Bone marrow (tissue), 2 donors: Measurements from ENCODE around the gene SCN3A.

Experiments used
- DNase-seq, 2 donors: peaks; one replicate each; lab custom pipeline; 2025; lab: John Stamatoyannopoulos, UW

The SCN3A gene

DNA sequence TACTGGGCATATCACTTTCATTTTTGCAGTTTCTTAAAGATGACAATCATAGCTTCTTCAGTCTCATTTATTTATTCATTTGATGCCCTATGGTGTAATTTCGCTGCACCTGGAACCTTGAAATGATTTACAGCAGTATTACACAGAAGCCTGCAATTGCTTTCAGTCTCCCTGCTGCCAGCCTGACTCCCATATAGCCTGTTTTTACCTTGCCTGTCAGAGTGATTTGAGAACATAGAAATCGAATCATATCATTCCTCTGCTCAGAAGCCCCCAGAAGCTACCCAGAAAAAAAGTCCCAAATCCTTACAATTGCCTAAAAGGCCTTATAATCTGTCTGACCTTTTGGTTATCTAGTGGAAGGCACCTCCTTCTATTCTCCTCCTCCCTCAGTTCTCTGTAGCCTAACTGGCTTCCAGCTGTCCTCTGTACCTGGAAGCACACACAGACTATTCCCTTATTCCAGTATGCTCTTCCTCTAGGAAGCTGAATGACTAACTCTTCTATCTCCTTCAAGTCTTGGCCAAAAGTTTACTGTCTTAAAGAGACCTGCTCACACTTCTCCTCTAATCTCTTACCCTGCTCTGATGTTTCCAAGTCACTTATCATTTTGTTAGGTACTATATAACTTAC is 12.6 kb downstream of the SCN3A start:
- no peak for DNase-seq

DNA sequence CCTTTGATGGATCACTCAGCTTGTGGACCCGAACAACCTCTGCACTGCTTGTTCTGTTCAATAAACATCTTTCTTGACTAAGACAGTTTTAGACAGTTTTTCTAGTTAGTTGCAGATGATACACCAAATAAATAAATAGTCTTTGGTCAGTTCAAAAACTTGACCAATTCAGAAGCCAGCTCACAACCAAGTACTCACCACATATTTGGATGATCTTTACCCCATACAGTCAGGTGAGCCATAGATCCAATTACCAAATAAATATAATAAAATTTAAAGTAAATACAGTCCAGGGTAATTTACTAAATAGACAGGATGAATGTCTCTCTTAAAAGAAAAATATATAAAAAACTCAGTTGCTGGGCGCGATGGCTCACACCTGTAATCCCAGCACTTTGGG is 18.2 kb downstream of the SCN3A start:
- no peak for DNase-seq

DNA sequence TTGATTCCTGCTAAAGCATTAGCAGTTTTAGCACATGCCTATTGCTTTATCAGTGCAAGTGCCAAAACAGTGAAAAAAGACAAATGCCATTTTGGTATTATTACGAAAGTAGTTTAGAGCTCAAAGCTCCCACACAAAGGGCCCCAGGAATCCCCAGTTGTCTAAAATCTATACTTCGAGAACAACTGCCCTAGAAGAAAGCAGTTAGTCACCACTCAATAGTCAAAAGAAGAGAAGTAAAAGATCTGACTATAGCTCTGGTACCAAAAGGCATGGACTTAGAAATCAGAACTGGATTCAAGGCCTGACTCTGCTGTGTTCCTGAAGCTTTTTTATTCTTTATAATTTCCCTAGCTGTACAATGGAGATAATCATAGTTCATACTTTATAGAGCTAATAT is 21.8 kb downstream of the SCN3A start:
- no peak for DNase-seq

DNA sequence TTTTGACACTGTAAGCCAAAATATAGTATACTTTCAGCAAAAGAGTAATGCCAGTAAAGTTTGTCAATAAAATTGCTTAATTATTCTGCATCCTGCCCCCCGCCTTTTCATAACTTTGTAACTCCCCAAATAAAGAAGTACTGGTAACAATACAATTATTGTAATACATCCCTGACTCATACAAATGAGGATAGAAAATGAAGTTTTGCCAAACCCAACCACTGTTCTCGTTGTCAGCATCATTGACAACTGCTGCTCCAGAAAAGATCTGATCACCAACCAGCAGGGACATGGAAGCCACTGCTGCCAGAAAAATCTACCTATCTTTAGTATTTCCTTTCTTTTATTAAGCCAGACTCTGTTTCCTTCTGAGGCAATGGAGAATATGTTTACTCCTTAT is 27.1 kb downstream of the SCN3A start:
- DNase-seq = no peak

DNA sequence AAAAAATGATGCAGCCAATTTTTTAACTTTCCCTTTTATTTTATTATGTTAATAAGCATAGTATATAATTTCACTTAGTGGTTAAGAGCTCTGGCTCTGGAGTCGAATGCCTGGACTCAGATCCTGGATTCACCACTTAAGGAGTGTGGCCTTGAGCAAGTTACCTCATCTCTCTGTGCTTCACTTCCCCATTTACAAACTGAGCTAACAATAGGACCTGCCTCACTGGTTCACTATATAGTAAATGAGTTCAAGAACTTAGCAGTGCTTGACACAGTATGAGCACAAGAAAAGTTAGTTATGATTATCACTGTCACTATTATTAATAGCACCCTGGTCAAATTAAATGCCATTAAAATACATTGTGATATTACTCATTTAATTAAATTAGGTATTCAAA is 30.6 kb downstream of the SCN3A start:
- no peak for DNase-seq

DNA sequence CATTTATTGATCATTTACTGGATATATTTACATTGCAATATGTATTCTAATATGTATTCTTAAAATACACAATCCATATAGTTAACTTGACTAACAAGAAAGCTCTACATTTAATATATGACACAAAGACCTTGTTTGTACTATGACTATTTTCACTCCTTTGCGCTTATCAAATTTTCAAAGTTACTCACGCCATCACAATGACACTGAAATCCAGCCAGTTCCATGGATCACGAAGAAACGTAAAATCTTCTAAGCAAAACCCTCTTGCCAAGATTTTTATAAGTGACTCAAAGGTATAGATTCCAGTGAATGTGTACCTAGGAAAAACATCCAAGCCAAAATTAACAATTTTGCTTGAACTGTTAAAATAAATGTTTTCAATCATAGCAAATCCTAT is 39.6 kb downstream of the SCN3A start:
- DNase-seq = no peak

DNA sequence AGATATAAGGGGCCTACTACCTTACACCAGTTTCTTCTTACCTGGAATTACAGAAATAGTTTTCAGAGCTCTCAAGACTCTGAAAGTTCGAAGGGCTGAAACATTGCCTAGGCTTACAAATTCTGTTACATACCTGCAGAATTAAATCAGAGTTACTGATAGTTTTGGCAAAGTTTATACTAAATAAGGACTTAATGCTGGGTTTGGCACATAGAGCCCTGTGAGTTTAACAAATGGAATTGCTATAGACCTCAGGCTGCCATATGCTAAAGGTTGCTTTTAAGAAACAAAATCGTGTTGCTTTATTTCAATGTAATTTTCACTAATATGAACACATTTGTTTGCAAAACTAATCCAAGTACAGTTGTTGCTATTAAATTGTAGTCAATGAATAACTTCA is 40.1 kb downstream of the SCN3A start:
- DNase-seq = no peak

DNA sequence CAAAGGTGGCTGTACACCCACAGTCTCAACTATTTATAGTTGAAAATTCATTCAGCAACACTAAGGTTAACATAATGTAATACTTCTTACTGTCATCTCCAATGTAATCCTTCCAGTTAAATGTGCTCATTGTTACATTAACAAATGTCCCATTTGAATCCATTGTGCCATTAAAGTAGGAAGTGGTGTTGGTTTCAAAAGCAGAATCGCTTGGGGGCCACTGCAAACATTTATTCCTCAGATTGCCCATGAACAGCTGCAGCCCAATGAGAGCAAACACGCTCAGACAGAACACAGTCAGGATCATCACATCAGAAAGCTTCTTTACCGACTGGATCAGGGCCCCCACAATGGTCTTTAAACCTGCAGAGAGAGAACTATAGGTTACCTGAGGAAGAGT is 41.4 kb downstream of the SCN3A start:
- DNase-seq = no peak

DNA sequence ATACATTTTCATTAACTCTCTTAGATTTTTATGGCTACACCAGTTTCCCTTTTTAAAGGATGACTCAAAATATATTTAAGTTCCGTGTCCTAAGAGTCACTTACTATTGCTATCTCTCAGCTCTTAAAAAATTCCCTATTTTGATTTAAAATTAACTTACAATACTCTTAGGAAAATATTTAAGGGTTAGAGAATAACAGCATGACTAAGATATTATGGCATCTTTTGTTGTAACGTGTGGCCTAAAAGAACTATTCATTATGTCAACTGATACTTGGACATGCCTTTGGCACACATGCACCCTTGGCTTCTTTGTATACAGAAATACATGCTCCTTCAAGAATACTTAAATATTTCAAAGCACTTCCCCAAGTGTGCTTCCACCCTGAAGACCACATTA is 42.3 kb downstream of the SCN3A start:
- no peak for DNase-seq

DNA sequence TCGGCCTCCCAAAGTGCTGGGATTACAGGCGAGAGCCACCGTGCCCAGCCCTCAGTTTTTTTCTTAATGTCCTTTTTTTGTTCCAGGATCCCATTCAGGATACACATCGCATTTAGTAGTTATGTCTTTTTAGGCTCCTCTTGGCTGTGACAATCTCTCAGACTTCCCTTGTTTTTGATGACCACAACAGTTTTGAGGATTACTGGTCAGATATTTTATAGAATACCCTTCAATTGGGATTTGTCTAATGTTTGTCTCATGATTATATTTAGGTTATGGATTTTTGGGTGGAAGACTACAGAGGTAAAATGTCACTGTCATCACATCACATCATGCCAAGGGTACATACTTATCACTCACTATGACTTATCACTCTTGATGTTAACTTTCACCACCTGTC is 46.7 kb downstream of the SCN3A start:
- DNase-seq = no peak

DNA sequence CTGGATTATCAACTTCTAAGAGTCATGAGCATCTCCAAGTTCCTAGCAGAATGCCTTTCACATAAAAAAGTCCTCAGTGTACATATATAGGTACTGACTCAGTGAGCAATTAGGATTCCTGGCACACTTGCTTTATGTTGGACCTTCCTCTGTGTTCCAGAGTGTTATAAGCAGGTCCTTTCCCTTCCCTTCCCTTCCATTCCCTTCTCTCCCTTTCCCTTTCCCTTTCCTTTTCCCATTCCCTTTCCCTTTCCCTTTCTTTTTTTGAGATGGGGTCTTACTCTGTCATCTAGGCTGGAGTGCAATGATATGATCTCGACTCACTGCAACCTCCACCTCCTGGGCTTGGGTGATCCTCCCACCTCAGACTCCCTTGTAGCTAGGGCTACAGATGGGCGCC is 48.7 kb downstream of the SCN3A start:
- DNase-seq = no peak

DNA sequence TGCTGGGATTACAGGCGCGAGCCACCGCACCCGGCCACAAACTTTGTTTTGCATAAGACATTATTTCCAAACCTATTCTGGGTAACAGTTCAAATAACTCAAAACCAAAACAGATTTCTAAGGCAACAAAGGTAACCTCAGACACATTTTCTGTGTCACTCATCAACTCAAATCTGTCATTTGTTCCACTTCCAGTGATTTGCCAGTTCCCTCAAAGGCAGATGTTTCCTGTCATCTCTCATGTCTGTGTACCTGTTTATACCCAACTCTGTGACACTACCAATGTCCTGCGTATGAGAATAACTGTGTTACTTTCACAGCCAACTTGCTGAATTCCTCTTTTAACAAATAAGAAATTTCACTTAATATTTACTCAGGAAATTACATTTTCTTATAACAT is 54.4 kb downstream of the SCN3A start:
- DNase-seq = peak in 1 of 2 donors; percentile 87

DNA sequence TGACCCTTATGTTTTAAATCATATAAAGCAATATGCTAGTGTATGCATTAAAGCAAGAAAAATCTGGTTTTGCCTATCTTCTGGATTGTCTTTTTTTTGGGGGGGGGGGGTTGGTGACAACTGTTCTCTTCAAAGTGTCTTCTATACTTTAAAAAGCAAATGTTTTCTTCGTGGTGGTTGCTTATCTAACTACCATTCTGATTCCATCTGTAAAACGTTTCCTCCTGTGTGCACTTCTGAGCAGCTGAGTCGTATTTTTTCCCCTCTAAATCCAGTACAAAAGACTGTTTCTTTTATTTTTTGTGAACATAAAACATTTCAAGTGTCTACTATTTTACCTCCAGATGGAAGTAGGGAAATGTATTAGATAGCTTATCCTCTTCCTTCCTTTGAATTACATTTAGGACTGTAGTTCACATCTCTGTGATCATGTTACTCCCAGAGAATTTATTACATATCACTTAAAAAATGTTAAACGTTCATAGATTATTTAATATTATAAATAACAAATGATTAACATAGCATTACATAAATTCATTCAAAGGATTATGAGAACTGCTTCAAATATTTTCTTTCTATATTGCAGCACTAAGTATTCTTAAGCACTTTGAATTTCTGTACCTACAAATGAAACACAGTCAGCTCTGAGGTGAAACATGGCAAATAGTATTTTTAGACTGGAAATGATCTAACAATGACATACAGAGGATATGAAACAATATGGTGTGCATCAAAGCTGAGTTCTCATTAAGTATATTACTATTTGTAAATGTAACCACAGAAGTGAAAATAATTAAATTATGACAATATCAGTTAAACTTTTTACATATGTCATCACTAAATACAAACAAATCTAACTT is 56.4 kb downstream of the SCN3A start:
- peak in 1 of 2 donors; percentile 72 for DNase-seq

DNA sequence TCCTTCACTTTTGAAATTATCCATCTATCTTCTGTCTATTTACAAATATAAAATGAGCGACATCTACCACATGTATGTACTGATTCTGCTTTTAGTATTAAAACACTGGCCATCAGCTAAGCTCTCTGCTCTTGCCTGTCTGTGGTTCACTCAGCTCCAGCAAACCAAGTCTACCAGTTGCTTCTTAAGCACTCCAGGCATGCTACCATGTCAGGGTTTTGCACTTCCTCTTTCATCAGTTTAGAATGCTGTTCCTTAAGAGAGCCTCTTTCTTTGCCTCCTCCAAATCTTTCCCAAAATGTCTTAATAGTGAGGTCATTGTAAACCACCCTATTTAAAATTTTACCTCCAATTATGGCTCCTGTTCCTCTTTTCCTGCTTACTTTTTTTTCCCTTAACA is 59.5 kb downstream of the SCN3A start:
- peak in 1 of 2 donors; percentile 29 for DNase-seq

DNA sequence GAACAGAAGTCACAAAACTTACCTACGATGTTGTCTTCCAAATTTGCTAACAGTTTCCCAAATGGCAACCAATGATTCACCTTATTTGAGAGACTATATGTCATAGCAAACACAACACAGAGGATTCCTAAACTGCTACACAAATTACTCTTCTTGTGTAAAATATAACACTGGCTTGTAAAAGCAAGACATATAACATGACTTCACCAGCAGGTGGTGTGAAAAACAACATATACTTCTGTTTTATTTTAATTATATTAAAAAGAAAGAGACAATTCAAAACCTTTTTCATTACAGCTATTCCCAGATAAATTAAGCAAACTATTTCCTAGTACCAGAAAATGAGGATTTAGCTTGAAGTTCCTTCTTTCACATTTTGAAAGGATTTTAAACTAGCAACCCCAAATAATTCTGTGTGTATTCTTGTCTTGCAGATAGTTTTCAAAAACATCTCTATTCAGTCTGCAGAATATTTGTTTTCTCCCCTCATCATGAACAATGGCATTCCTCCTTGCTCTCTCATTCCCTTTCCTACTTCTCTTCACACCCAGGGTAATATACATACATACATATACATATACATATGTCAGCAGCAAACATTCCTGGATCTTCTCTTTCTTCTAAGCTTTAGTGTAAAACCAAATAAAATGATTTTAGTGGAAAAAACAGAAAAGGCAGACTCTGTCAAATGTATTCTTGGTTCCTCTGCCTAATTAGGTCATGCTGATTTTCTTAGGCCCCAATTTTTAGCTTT is 62.1 kb downstream of the SCN3A start:
- no peak for DNase-seq

DNA sequence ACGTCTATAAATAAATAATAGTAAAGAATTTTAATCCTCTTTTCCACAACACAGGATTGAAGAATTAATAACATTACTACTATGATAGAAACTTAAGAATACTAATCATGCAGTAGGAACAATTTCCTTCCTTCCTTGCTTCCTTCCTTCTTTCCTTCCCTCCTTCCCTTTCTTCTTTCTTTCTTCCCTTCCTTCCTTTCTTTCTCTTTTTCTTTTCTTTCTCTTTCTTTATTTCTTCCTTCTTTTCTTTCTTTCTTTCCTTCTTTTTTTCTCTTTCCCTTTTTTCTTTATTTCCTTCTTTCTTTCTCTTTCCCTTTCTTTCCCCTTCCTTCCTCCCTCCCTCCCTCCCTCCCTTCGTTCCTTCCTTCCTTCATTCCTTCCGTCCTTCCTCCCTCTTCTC is 77.6 kb downstream of the SCN3A start:
- no peak for DNase-seq

DNA sequence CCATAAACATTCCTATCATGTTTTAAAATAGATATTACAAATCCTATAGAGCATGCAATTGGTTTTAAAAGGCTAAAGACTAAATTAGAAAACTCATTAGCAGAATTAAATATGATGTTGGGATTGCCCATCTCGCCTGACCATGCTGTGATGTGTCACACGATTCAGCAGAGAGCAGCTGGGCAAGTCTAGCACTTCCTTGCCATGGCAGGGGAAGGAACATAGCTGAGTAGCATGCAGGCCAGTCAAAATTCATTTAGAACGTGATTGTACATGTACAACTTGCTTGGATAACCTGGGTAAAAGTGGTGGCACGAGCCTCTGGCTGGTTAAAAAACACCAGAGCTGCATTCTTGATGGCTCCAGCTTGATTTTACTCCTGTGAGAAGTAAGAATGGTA is 81.3 kb downstream of the SCN3A start:
- DNase-seq = no peak

DNA sequence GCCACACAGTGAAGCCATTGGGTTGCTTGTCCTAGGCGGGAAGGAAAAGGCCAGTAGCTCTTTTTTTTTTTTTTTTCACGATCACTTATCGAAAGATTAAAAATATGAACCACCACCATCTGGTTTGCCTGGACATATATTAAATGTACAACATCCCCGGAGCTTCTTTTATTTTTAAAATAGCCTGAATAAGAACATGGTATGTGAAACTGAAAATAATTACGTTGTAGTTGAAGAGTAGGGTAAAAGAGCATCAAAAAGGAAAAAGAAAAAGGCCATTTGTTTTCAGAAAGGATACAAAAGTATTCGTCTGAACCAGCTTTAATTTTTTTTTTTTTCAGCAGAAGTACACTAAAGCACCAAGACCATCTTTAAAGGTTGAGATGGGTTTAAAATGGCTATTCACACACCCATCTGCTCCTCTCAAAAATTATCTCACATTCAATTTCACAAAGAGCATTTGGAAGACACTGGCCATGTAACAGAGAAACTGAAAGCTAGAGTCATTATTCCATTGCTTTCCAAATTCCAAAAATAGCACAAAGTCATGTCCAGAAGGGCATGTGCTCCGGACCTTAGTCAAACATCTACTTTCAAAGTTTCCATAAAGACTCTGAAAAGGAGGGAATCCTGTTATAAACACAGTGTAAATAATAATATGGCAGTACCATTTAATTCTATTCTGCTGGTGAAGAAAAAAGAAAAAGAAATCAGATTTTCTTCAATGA is 82.9 kb downstream of the SCN3A start:
- no peak for DNase-seq

DNA sequence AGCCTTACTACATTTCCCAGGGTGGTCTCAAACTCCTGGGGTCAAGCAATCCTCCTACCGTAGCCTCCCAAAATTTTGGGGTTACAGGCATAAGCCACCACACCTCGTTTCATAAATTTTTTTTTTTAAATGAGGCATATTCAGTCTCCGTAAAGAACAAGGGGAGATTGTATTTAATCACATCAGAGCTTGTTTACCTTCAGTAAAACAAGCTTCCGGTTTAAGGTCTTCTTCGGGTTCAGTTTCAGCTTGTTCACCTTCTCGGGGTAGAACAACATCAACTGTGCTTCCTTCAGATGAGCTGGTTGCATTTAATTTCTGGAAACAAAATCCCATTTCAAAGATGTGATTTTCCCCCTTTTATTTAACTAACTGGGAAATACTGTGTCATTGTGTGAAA is 88.6 kb downstream of the SCN3A start:
- no peak for DNase-seq

DNA sequence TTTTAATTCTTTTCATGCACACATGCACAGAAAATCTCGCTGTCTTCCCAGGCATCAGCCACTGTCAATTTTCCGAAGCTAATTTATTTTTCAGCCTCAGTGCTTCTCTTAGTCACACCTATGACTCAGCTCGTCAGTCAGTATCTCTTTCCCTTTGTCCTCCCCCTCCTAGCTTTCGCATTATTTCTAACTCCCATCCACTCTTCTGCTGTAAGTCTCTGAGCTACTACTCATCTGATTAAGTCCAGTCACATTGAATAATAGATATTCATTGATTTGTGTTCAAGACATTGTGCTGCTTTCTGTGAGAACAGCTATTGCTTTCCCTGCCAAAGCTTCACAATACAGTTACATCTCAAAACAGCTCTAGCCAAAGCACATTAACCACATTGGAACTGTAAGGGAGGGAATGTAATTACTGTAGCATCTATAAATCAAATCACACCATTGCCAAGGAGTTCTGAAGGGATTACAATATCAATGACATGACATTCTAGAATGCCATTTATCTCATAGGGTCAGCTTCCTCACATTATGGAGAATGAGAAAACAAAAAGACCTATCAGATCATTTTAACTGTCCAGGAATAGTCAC is 89.4 kb downstream of the SCN3A start:
- DNase-seq = no peak

DNA sequence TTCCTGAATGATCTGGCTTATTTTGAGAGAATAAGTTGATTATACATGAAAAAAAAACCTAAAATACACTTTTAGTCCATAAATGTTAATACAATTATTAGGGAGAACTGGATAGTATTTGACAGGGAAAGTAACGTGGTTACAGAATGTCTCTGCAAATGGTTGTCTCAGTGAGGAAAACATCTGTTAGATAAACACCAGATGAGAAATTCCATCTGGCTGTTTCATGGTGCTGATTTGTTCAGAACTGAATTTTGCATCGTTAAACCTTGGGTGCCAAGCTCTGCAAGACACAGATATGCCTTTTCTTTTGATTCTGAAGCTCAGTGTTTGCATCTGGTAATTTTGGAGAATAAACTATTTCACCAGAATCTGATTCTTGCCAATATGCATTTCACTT is 90.4 kb downstream of the SCN3A start:
- no peak for DNase-seq

DNA sequence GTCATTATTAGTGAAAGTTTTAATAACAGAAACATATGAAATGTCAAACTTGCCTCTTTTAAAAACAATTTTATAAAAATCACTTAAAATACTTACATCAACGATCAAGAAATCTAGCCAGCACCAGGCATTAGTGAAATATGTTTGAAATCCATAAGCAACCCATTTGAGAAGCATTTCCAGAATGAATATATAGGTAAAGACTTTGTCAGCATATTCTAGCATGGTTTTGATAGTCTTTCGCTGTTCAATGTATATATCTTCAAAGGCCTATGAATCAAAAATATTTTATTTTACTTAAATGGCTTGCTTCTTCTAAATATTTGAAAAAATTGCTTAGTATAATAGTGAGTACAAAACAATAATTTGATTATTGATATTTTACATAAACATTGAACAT is 91.1 kb downstream of the SCN3A start:
- DNase-seq = no peak
